Subcutaneous adipose tissue (tissue), 4 donors: ENCODE measurements around the gene TRAM2. TPM values are rescaled to one million over a fixed set of nuclear protein-coding genes. Genes with fewer than 3 reads are reported as not detected.

Experiments
- total RNA-seq, 4 donors: library from RNA; depleted of rRNA; stranded (reverse); fragments of >200 nt; gene quantifications; one replicate each; pipeline ENCODE4 v1.1.0, GENCODE V29; 2016
- TF ChIP-seq, protein P1 (sequence below): fragments of 450-650 bp; IDR thresholded peaks from one replicate; pipeline ENCODE4 v1.5.1; 2016; ENCODE audit warnings: low read depth, mild to moderate bottlenecking, control low read depth, antibody characterized with exemption, moderate library complexity

TRAM2 gene
- total RNA-seq, 4 donors from 2014 or later = 18.3 to 39.1 (median 27.6) TPM

GRCh38 chr6:52591832-52592231 is 15.0 kb upstream of the TRAM2 start:
- TF ChIP-seq, protein P1, sequence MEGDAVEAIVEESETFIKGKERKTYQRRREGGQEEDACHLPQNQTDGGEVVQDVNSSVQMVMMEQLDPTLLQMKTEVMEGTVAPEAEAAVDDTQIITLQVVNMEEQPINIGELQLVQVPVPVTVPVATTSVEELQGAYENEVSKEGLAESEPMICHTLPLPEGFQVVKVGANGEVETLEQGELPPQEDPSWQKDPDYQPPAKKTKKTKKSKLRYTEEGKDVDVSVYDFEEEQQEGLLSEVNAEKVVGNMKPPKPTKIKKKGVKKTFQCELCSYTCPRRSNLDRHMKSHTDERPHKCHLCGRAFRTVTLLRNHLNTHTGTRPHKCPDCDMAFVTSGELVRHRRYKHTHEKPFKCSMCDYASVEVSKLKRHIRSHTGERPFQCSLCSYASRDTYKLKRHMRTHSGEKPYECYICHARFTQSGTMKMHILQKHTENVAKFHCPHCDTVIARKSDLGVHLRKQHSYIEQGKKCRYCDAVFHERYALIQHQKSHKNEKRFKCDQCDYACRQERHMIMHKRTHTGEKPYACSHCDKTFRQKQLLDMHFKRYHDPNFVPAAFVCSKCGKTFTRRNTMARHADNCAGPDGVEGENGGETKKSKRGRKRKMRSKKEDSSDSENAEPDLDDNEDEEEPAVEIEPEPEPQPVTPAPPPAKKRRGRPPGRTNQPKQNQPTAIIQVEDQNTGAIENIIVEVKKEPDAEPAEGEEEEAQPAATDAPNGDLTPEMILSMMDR = no peak

DNA sequence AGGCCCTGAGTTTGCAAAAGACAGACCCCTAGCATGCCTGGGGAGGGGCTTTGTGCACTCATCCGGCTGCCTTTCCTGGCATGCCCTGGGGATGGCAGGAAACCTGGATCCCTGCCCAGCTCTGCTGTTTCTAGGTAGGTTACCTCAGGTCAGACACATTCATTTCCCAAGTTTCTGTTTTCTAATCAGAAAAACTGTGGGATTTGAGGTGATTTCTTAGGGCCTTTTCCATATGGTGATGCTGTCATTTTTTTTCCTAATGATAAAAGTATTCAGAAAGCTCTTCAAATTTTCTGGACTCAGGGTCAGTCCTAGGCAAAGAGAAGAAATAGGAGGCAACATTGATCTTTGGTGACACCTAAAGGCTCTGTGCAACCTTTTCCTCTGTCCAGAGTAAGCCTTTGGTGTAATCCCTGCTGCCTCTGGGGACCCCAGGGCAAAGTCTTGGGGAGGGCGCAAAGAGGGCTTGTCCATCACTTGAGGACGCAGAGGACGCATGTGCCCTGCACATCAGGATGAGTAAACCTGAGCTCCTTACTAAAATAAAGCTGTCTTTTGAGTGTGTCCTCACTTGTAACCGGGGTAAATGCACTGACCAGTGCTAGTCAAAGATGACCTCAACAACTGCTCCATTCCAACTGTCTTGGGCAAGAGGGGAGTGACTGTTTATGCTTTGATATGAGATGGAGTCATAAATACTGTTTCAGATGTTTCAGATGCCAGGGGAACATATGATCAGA is 13.5 kb upstream of the TRAM2 start:
- TF ChIP-seq, protein P1 = no peak

DNA sequence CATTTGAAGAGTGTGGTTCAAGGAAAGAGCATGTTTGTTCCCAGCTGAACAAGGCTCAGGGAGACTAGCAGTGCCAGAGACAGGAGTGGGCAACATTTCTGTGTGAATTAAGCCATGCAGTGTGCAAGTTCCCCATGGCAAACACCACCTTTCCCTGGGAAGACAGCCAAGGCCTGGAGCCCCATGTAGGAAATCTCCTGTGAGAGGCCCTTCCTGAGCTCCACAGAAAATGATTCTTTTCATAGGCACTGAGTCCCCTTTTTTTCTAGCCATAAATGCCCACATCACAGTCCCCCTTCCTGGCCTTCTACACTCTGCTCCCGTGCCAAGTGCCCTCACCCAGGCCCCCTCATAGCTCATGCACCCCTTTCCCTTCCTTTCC is 11.8 kb upstream of the TRAM2 start:
- TF ChIP-seq, protein P1 = no peak

DNA sequence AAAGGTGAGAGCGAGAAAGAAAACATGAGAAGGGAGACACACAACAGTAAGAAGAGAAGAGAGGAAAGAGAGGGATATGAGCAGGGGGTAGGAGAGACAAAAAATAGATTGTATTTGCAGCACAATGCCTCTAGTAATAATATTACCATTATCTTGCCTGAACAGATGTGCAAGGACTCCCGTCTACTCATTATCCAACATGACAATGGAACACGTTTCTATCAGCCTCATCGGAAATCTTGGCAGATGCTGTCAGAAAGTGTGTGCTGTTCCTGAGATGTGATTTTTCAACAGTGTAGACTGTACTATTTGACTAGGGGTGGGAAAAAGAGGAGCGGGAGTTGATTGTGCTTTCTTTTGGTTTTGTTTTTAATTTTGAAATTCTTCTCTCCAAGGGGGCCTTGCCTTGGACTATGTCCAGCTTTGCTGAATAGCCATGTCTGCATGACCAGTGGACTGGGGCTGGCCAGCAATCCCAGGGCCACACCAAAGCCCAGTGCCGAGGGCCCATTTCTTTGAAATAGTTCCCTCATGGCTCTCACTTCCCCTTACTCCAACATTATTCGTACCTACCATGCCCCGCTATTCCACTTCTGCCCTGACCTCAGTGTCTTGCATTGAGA is 11.3 kb upstream of the TRAM2 start:
- TF ChIP-seq, protein P1 = no peak

GRCh38 chr6:52587001-52587400 is 10.1 kb upstream of the TRAM2 start:
- TF ChIP-seq, protein P1 = no peak

- TF ChIP-seq, protein P1 = no peak
These were observed 7.3 kb upstream of the TRAM2 start for GRCh38 chr6:52584203-52584602.

- TF ChIP-seq, protein P1 = no peak
These were observed 6.1 kb upstream of the TRAM2 start for GRCh38 chr6:52582996-52583395.
